ENCODE measurements around the gene ING5. TPM values are rescaled to one million over a fixed set of nuclear protein-coding genes. Genes with fewer than 3 reads are reported as not detected.

The ING5 gene
- total and polyA plus RNA-seq, 10 donors = 18.2 to 51.1 (median 35.5) TPM

DNA sequence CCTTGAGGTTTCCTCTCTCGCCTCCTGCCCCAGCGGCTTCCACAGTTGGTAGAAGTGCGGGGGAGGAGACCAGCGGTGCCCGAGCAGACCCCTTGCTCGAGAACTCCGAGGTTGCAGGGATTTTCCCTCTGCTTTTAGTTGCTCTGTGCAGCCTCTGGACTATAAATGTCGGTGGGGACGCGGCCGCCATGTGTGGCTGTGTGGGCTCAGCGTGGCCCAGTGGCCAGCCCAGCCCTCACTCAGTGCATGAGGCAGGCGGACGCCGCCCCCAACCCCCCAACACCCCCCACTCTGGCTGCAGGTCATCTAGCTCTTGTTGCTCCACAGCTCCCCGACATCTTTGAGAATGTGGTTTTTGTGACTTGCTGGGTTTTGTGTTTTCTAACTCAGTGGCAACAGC, 17.3 kb downstream of the ING5 start:
- no peak overlapping the region for H3K27ac ChIP-seq
- H3K27me3 ChIP-seq (replicated peaks in 1 of 7) = no peaks in the 10 kb centered on the region
- no peak for DNase-seq
- WGBS, 5 donors = 88 to 96% (median 95%) methylated on average over 13 to 16 of the region's 16 CpGs
- intact Hi-C loops (cut with DNase I; ENCODE audit: low total_unique reads) = no loop called here
- no peaks in the 10 kb centered on the region for H3K4me1 ChIP-seq
- no peak overlapping the region for H3K4me3 ChIP-seq
- no peak for TF ChIP-seq POLR2AphosphoS5 (IDR thresholded peaks at IDR 0.05)
- TF ChIP-seq, protein P1, sequence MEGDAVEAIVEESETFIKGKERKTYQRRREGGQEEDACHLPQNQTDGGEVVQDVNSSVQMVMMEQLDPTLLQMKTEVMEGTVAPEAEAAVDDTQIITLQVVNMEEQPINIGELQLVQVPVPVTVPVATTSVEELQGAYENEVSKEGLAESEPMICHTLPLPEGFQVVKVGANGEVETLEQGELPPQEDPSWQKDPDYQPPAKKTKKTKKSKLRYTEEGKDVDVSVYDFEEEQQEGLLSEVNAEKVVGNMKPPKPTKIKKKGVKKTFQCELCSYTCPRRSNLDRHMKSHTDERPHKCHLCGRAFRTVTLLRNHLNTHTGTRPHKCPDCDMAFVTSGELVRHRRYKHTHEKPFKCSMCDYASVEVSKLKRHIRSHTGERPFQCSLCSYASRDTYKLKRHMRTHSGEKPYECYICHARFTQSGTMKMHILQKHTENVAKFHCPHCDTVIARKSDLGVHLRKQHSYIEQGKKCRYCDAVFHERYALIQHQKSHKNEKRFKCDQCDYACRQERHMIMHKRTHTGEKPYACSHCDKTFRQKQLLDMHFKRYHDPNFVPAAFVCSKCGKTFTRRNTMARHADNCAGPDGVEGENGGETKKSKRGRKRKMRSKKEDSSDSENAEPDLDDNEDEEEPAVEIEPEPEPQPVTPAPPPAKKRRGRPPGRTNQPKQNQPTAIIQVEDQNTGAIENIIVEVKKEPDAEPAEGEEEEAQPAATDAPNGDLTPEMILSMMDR (IDR thresholded peaks at IDR 0.05 in 8 of 11, conservative IDR thresholded peaks at IDR 0.05 in 3 of 11) = no peak
- no peak for TF ChIP-seq POLR2A (IDR thresholded peaks at IDR 0.05)
- peaks cover 0 to 100% (median 66%) of the 10 kb centered on the region in 6 donors for H3K36me3 ChIP-seq
- H3K9me3 ChIP-seq = peaks cover 0 to 16% (median 5%) of the 10 kb centered on the region in 8 donors

DNA sequence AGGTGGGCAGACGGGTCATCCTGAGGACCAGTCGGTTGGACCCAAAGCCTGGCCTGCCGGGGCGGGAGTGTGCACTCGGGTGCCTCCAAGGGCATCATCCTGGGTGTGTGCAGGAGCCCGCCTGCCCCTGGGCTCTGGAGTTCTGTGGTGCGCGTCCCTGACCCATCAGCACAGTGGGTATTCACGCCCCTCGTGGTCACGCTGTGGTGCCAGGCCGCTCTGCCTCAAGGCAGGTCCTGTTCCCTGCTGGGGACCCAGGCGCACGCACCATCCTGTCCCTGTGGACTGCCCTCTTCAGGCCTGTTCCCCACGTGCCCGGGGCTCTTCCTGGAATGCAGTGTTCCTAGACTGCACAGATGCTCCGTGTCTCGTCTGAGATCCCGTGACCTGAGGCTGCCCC, 18.3 kb downstream of the ING5 start:
- WGBS, 5 donors = 96 to 97% (median 96%) methylated on average over 14 to 19 of the region's 19 CpGs; no CpG with 5 or more reads in 1 of the 5 donors
- Histone ChIP-seq H3K4me3 (no peak overlapping the region), H3K36me3 (peaks cover 0 to 100% (median 60%) of the 10 kb centered on the region in 6 donors), H3K27ac (no peak overlapping the region), H3K9me3 (peaks cover 0 to 16% (median 4%) of the 10 kb centered on the region in 8 donors), H3K4me1 (no peaks in the 10 kb centered on the region), H3K27me3 (replicated peaks in 1 of 7) (no peaks in the 10 kb centered on the region)
- intact Hi-C loops (cut with DNase I; ENCODE audit: low total_unique reads) = no loop called here
- DNase-seq = no peak
- TF ChIP-seq POLR2A (IDR thresholded peaks at IDR 0.05) = no peak
- TF ChIP-seq, protein P1 (IDR thresholded peaks at IDR 0.05 in 8 of 11, conservative IDR thresholded peaks at IDR 0.05 in 3 of 11) = no peak
- TF ChIP-seq POLR2AphosphoS5 (IDR thresholded peaks at IDR 0.05) = peak in 1 of 3 donors; percentile 42

DNA sequence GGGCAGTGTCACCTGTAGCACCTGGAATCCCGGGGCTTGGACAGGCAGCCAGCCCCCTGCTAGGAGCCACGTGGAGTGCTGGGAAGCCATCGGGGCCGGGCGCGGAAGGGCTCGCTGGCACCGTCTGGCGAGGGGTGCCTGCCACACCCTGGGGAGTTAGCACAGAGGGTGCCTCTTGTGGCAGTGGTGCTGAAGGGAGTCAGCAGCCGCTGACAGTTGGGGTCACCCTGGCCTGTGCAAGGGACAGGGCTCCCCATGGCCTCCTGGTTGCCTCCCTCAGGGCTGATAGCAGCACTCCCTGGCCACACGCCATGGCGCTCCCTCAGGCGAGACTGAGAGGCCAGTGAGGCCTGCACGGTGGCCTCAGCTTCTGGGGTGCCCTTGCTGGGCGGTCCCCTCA, 18.7 kb downstream of the ING5 start:
- Histone ChIP-seq H3K4me1 (no peaks in the 10 kb centered on the region), H3K4me3 (no peak overlapping the region), H3K27me3 (replicated peaks in 1 of 7) (no peaks in the 10 kb centered on the region), H3K9me3 (peaks cover 0 to 16% (median 4%) of the 10 kb centered on the region in 8 donors), H3K36me3 (peaks cover 0 to 100% (median 62%) of the 10 kb centered on the region in 6 donors), H3K27ac (no peak overlapping the region)
- WGBS, 5 donors = 90 to 100% (median 95%) methylated on average over 10 to 15 of the region's 15 CpGs
- intact Hi-C loops (cut with DNase I; ENCODE audit: low total_unique reads) = no loop called here
- no peak for DNase-seq
- TF ChIP-seq POLR2A (IDR thresholded peaks at IDR 0.05) = no peak
- TF ChIP-seq, protein P1 (IDR thresholded peaks at IDR 0.05 in 8 of 11, conservative IDR thresholded peaks at IDR 0.05 in 3 of 11) = no peak
- no peak for TF ChIP-seq POLR2AphosphoS5 (IDR thresholded peaks at IDR 0.05)

DNA sequence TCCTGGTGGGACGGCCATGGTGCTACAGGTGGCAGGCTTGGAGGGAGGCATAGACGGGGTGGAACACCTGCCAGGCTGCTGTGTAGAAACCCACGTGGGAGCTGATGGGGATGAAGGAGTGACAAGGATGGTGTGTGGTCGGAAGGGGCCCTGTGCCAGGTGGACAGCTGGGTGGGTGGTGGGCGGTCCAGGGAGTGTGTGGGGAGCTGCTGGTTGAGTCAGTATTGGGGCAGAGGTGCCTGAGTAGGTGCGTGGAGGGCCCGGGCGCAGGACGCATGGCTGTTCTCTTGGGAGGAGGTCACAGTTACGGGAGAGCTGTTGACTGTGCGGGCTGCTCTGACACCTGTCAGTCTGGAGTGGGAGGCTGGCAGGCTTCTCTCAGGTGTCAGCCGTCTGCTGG, 20.0 kb downstream of the ING5 start:
- WGBS, 5 donors = 88 to 96% (median 92%) methylated on average over 12 of the region's 12 CpGs
- H3K27ac ChIP-seq = no peak overlapping the region
- H3K4me1 ChIP-seq = no peaks in the 10 kb centered on the region

More for the DNA sequence above, 20.0 kb downstream of the ING5 start:
- intact Hi-C loops (cut with DNase I; ENCODE audit: low total_unique reads) = no loop called here
- Histone ChIP-seq H3K27me3 (replicated peaks in 1 of 7) (no peaks in the 10 kb centered on the region), H3K4me3 (no peak overlapping the region), H3K36me3 (peaks cover 0 to 100% (median 65%) of the 10 kb centered on the region in 6 donors), H3K9me3 (peaks cover 0 to 16% (median 4%) of the 10 kb centered on the region in 8 donors)
- no peak for DNase-seq
- TF ChIP-seq POLR2A (IDR thresholded peaks at IDR 0.05) (no peak), POLR2AphosphoS5 (IDR thresholded peaks at IDR 0.05) (peak in 1 of 3 donors; percentile 25)
- TF ChIP-seq, protein P1 (IDR thresholded peaks at IDR 0.05 in 8 of 11, conservative IDR thresholded peaks at IDR 0.05 in 3 of 11) = no peak

Data from spleen (tissue), 11 donors.